NB4 (cell line): Measurements from ENCODE around the gene SNAP47.

Experiments used
- POLR2A ChIP-seq: IDR thresholded peaks from 2 replicates; pipeline ENCODE4 v1.6.1; 2011; ENCODE audit warnings: mild to moderate bottlenecking; ENCODE audit not compliant: insufficient read length; ENCODE audit errors: extremely low read depth
- TF ChIP-seq, protein P1 (sequence below): IDR thresholded peaks from 2 replicates; pipeline ENCODE4 v1.6.1; 2011; ENCODE audit warnings: low read depth, low read length
- TF ChIP-seq, protein P2 (sequence below): IDR thresholded peaks from one replicate; pipeline ENCODE4 v1.5.1; 2012; ENCODE audit warnings: low read depth, low read length

DNA sequence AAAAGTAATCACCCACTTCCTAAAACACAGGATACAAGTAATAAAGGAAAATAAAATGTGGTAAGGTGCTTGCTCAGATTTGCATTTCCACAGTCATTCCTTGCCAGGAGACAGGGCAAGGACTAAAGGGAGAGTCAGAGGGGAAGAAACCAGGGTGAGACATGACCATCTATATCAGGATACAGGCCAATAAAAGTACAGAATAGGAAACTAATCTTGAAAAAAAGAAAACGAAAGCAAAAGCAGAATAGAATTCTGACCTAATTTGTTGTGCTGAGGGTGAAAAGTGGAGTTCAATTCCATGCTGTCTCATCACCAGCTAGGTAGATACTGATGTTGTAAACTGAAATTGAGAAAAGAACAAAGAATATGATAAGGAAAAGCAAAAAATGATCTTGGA is 27.4 kb upstream of the SNAP47 start:
- TF ChIP-seq, protein P1, sequence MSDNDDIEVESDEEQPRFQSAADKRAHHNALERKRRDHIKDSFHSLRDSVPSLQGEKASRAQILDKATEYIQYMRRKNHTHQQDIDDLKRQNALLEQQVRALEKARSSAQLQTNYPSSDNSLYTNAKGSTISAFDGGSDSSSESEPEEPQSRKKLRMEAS = no peak
- TF ChIP-seq, protein P2, sequence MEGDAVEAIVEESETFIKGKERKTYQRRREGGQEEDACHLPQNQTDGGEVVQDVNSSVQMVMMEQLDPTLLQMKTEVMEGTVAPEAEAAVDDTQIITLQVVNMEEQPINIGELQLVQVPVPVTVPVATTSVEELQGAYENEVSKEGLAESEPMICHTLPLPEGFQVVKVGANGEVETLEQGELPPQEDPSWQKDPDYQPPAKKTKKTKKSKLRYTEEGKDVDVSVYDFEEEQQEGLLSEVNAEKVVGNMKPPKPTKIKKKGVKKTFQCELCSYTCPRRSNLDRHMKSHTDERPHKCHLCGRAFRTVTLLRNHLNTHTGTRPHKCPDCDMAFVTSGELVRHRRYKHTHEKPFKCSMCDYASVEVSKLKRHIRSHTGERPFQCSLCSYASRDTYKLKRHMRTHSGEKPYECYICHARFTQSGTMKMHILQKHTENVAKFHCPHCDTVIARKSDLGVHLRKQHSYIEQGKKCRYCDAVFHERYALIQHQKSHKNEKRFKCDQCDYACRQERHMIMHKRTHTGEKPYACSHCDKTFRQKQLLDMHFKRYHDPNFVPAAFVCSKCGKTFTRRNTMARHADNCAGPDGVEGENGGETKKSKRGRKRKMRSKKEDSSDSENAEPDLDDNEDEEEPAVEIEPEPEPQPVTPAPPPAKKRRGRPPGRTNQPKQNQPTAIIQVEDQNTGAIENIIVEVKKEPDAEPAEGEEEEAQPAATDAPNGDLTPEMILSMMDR = no peak
- no peak for TF ChIP-seq POLR2A
